Tibial artery (tissue), 4 donors: ENCODE results near the gene FANCC.

Source experiments
- DNase-seq, 2 donors: peaks; one replicate each; pipeline ENCODE4 v3.0.0-alpha.2; 2019
- H3K27ac ChIP-seq, 2 donors: fragments of 200-600 bp; sonication (generic) in 1 of 2; 1 replicate in 1 of 2; 2 replicates in 1 of 2; pipeline ENCODE4 v1.5.1; 2018 to 2019; ENCODE audit warnings: mild to moderate bottlenecking in 1 of 2
- H3K27me3 ChIP-seq, 2 donors: fragments of 200-600 bp; sonication (generic) in 1 of 2; one replicate each; pipeline versions ENCODE4 v1.5.1 to v1.6.0; 2016 to 2019
- H3K36me3 ChIP-seq, 3 donors: fragments of 200-600 bp; sonication (generic) in 2 of 3; one replicate each; pipeline ENCODE4 v1.5.1; 2016 to 2019; ENCODE audit warnings: mild to moderate bottlenecking in 2 of 3
- H3K4me1 ChIP-seq, 4 donors: fragments of 200-600 bp; sonication (generic) in 2 of 4; 1 replicate in 3 of 4; 2 replicates in 1 of 4; pipeline ENCODE4 v1.5.1; 2016 to 2019
- H3K4me3 ChIP-seq, 2 donors: fragments of 200-600 bp; sonication (generic) in 1 of 2; 1 replicate in 1 of 2; 2 replicates in 1 of 2; pipeline ENCODE4 v1.5.1; 2018 to 2019; ENCODE audit warnings: mild to moderate bottlenecking in 2 of 2
- H3K9me3 ChIP-seq, 3 donors: fragments of 200-600 bp; sonication (generic) in 1 of 3; one replicate each; pipeline ENCODE4 v1.5.1; 2016 to 2019
- intact Hi-C: fragments of 100-400 bp; cut with DNase I; formaldehyde crosslinking; loops from one replicate; pipeline ENCODE4 v1.15.0; 2023; ENCODE audit warnings: low total_unique reads
- TF ChIP-seq, protein P1 (sequence below), 2 experiments: fragments of 200-600 bp in 1 of 2; fragments of 450-650 bp in 1 of 2; IDR thresholded peaks; one replicate each; pipeline ENCODE4 v1.5.1; 2017 to 2019; ENCODE audit warnings: antibody characterized with exemption in 2 of 2, mild to moderate bottlenecking in 1 of 2, moderate library complexity in 1 of 2

FANCC gene

DNA sequence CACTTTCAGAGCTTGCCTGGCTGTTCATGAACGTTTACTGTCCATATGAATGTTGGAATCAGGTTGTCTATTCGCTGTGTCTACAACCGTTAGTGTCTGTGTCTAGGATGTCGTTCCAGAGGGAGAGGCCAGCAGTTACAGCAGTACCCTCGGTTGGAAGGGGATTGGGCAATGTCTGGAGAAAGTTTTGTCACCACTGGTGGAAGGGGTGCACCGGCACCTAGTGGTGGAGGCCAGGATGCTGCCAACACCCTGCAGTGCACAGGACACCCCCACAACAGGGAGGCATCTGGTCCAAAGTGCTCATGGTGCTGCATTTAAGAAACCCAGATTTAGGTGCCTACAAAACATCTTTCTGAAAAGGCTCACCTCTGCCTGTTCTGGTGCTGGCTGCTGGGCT is 220.7 kb downstream of the FANCC start:
- peaks cover 7 to 97% (median 40%) of the 10 kb centered on the region in 4 donors for H3K4me1 ChIP-seq
- DNase-seq: no peak

DNA sequence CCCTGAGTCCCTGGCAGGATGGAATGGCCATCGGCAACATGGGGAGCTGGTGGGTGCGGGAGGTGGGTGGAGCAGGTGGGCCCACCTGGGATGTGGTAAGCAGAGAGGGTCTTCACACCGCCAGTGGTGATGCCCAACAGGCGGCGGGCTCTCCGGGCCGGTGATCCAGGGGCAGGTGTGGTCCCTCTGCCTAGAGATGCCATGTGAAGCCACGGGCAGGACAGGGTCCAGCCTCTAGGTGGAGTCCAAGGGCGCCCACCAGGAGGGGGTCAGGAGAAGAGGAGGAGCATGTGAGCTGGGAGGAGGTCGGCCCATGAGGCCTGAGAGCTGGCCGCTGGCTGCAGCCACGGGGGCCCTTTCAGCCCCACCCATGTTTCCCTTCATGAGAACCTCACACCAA is 221.1 kb downstream of the FANCC start:
- peak overlapping the region; percentile 53 to 93 for H3K27ac ChIP-seq
- H3K36me3 ChIP-seq: peaks cover 5 to 26% (median 12%) of the 10 kb centered on the region in 3 donors
- H3K4me1 ChIP-seq: peaks cover 7 to 97% (median 44%) of the 10 kb centered on the region in 4 donors
- H3K9me3 ChIP-seq: no peaks in the 10 kb centered on the region
- no peak for DNase-seq
- no peak overlapping the region for H3K4me3 ChIP-seq
- TF ChIP-seq, protein P1, sequence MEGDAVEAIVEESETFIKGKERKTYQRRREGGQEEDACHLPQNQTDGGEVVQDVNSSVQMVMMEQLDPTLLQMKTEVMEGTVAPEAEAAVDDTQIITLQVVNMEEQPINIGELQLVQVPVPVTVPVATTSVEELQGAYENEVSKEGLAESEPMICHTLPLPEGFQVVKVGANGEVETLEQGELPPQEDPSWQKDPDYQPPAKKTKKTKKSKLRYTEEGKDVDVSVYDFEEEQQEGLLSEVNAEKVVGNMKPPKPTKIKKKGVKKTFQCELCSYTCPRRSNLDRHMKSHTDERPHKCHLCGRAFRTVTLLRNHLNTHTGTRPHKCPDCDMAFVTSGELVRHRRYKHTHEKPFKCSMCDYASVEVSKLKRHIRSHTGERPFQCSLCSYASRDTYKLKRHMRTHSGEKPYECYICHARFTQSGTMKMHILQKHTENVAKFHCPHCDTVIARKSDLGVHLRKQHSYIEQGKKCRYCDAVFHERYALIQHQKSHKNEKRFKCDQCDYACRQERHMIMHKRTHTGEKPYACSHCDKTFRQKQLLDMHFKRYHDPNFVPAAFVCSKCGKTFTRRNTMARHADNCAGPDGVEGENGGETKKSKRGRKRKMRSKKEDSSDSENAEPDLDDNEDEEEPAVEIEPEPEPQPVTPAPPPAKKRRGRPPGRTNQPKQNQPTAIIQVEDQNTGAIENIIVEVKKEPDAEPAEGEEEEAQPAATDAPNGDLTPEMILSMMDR (IDR thresholded peaks at IDR 0.05): no peak
- intact Hi-C loops: no loop called here
- H3K27me3 ChIP-seq: no peaks in the 10 kb centered on the region

More for the DNA sequence above, 220.7 kb downstream of the FANCC start:
- H3K4me3 ChIP-seq: no peak overlapping the region
- TF ChIP-seq, protein P1 (IDR thresholded peaks at IDR 0.05): no peak
- no peaks in the 10 kb centered on the region for H3K27me3 ChIP-seq
- intact Hi-C loops: no loop called here
- H3K9me3 ChIP-seq: no peaks in the 10 kb centered on the region
- peak overlapping the region; percentile 53 to 93 for H3K27ac ChIP-seq
- peaks cover 5 to 26% (median 12%) of the 10 kb centered on the region in 3 donors for H3K36me3 ChIP-seq

DNA sequence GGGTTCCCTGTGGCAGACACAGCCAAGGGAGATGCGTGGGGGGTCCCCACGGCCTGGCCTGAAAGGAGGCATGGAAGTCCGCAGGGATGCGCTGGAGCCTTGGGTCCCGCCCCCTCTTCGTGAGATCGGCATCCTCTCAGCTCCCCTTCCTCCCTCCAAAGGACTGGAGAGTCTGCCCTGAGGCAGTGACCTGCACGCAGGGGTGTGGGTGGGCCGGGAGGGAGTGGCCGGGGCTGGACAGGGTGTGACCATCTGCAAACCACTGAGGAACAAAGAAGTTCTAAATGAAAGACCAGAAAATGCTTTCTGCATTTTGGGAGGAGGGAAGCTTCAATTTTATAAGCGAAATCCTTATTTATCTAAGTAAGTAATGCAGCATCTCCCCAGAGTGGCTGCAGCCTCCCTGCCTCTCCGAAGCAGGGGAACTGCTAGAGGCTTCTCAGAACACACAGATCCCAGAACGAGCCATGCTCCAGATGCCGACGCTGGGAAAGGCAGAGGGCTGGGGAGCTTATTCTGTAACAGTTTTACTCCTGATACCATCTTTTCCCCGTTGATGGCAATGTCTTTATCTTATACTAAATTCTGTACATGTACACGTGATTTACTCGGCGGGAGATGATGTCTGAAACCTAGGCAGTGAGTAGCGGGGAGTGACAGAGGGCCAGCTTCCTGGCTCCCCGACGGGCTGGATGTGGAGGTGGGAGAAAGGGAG is 221.7 kb downstream of the FANCC start:
- intact Hi-C loops: no loop called here
- DNase-seq: no peak
- TF ChIP-seq, protein P1 (IDR thresholded peaks at IDR 0.05): no peak
- no peaks in the 10 kb centered on the region for H3K27me3 ChIP-seq
- H3K4me1 ChIP-seq: peaks cover 7 to 97% (median 48%) of the 10 kb centered on the region in 4 donors
- peaks cover 5 to 22% (median 12%) of the 10 kb centered on the region in 3 donors for H3K36me3 ChIP-seq
- H3K4me3 ChIP-seq: no peak overlapping the region
- peak overlapping the region; percentile 53 to 93 for H3K27ac ChIP-seq
- no peaks in the 10 kb centered on the region for H3K9me3 ChIP-seq

DNA sequence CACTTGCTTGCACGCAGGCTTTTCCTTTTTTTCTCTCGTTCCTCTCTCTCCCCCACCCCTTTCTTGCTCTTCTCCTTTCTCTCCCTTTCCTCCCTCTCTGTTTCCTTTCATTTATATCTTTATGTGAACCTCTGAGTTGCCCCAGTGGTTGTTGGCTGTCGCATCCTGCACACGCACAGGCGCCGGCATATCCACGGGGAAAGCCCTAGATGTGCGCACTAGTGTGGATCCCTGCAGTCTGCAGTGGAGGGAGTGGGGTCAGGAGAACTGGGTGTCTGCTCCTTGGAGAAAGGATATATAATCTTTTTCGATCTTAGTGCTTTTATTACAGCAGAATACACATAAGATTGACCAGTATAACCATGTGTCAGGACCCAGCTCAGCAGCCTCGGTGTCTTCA is 223.5 kb downstream of the FANCC start:
- H3K4me1 ChIP-seq: peaks cover 7 to 97% (median 56%) of the 10 kb centered on the region in 4 donors
- DNase-seq: no peak
- TF ChIP-seq, protein P1 (IDR thresholded peaks at IDR 0.05): no peak
- intact Hi-C loops: no loop called here
- H3K36me3 ChIP-seq: peaks cover 5 to 13% (median 12%) of the 10 kb centered on the region in 3 donors
- peak overlapping the region; percentile 53 to 93 for H3K27ac ChIP-seq
- no peaks in the 10 kb centered on the region for H3K27me3 ChIP-seq
- H3K4me3 ChIP-seq: no peak overlapping the region
- H3K9me3 ChIP-seq: no peaks in the 10 kb centered on the region

DNA sequence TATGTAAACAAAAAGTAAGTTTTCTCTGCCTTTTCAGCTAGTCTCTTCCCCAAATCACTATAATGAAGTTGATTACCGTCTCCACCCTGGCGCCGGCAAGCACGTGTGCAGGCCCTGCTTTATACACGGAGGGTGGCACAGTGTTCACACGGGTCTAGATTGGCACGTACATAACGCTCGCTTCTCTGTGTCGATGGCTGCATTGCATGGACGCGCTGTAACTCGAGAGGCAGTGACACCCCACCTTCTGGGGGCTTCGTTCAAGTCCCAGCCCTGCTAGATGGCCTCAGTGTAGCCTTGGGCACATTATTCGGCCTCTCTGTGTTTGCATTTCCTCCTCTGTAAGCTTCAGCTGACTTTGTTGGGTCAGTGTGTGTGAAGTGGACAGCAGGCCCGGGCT is 223.9 kb downstream of the FANCC start:
- intact Hi-C loops: no loop called here
- Histone ChIP-seq H3K9me3 (no peaks in the 10 kb centered on the region), H3K27ac (peak overlapping the region; percentile 85 to 93), H3K4me1 (peaks cover 7 to 97% (median 60%) of the 10 kb centered on the region in 4 donors), H3K27me3 (no peaks in the 10 kb centered on the region), H3K4me3 (no peak overlapping the region), H3K36me3 (peaks cover 5 to 13% (median 12%) of the 10 kb centered on the region in 3 donors)
- no peak for DNase-seq
- TF ChIP-seq, protein P1 (IDR thresholded peaks at IDR 0.05): no peak
